ENCODE measurements around the gene MAN1A1.

DNA sequence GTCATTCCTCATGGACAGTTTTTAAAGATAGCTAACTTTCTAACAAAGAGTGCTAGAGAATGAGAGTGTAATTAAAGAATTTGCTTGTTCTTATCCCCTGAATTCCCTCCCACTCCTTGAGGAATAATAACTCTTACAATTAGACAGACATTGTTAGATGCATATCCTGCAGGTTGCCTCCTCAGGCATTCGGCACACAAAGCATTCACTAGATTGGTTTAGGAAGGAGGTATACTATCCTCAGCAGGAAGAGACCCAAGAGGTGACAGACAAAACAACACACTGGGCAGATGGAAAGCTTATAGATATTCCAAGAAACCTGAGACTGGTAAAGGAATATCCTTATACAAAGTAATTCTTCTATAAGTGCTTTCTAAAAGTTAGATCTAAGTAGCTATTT is 162.0 kb downstream of the MAN1A1 start:
- TF ChIP-seq SP1 (IDR thresholded peaks at IDR 0.05): no peak
- no peak for TF ChIP-seq BHLHE40 (IDR thresholded peaks at IDR 0.05; ENCODE audit: borderline replicate concordance)
- TF ChIP-seq FOXA1 (IDR thresholded peaks at IDR 0.05): no peak
- no peak for TF ChIP-seq ZNF384 (IDR thresholded peaks at IDR 0.05)
- no peak for TF ChIP-seq L3MBTL2 (conservative IDR thresholded peaks at IDR 0.05)
- no peak for TF ChIP-seq NFRKB (IDR thresholded peaks at IDR 0.05)
- TF ChIP-seq TARDBP (IDR thresholded peaks at IDR 0.05): no peak
- TF ChIP-seq FOXM1 (IDR thresholded peaks at IDR 0.05; ENCODE audit: borderline replicate concordance): no peak
- no peak for TF ChIP-seq CTBP1 (IDR thresholded peaks at IDR 0.05; ENCODE audit: borderline replicate concordance)
- TF ChIP-seq ARNT (IDR thresholded peaks at IDR 0.05): no peak
- TF ChIP-seq FOXK2 (IDR thresholded peaks at IDR 0.05): no peak
- no peak for TF ChIP-seq HDGF (IDR thresholded peaks at IDR 0.05; ENCODE audit: borderline replicate concordance)
- TF ChIP-seq LEF1 (IDR thresholded peaks at IDR 0.05; ENCODE audit: borderline replicate concordance): no peak
